Neutrophil (primary cell): Measurements from ENCODE around the gene SLC35G3.

Experiments
- H3K27ac ChIP-seq: fragments of 200-600 bp; sonication (generic); 2 replicates; pipeline ENCODE4 v1.5.1; 2016; ENCODE audit warnings: mild to moderate bottlenecking, moderate library complexity
- H3K27me3 ChIP-seq: fragments of 200-600 bp; sonication (generic); 2 replicates; pipeline ENCODE4 v1.6.0; 2016; ENCODE audit warnings: mild to moderate bottlenecking
- H3K36me3 ChIP-seq: fragments of 200-600 bp; sonication (generic); 2 replicates; pipeline ENCODE4 v1.5.1; 2017
- H3K4me1 ChIP-seq, 2 experiments: fragments of 200-600 bp in 1 of 2; sonication (generic) in 1 of 2; 1 replicate in 1 of 2; 2 replicates in 1 of 2; pipeline versions ENCODE4 v1.5.1 to v1.6.1; 2013 to 2016; ENCODE audit warnings: low read depth in 1 of 2, low read length in 1 of 2, mild to moderate bottlenecking in 1 of 2, moderate library complexity in 1 of 2; ENCODE audit not compliant: control insufficient read depth in 1 of 2, insufficient read depth in 1 of 2
- H3K4me3 ChIP-seq, 2 experiments: fragments of 200-600 bp in 1 of 2; sonication (generic) in 1 of 2; 1 replicate in 1 of 2; 2 replicates in 1 of 2; pipeline ENCODE4 v1.5.1; 2013 to 2016; ENCODE audit warnings: low read depth in 1 of 2, low read length in 1 of 2, mild to moderate bottlenecking in 1 of 2, moderate library complexity in 1 of 2
- H3K9me3 ChIP-seq: fragments of 200-600 bp; sonication (generic); 2 replicates; pipeline ENCODE4 v1.5.1; 2016
- CTCF ChIP-seq: fragments of 200-600 bp; sonication (generic); IDR thresholded peaks from 2 replicates; pipeline ENCODE4 v1.5.1; 2016; ENCODE audit warnings: antibody characterized with exemption

Gene SLC35G3

GRCh38 chr17:35192708-35193107 lies 1.5 kb downstream of the SLC35G3 start:
- Histone ChIP-seq H3K27me3 (peaks cover 9% of the 10 kb centered on the region), H3K4me1 (no peaks in the 10 kb centered on the region), H3K9me3 (no peaks in the 10 kb centered on the region), H3K4me3 (no peak overlapping the region), H3K27ac (no peak overlapping the region), H3K36me3 (no peaks in the 10 kb centered on the region)
- TF ChIP-seq CTCF = no peak

- Histone ChIP-seq H3K36me3 (no peaks in the 10 kb centered on the region), H3K27ac (no peak overlapping the region), H3K27me3 (peaks cover 14% of the 10 kb centered on the region), H3K4me1 (no peaks in the 10 kb centered on the region), H3K4me3 (no peak overlapping the region), H3K9me3 (no peaks in the 10 kb centered on the region)
- TF ChIP-seq CTCF = no peak
These were observed 3.0 kb downstream of the SLC35G3 start for GRCh38 chr17:35191001-35191695.

- no peak for TF ChIP-seq CTCF
- Histone ChIP-seq H3K4me1 (no peaks in the 10 kb centered on the region), H3K4me3 (no peak overlapping the region), H3K36me3 (no peaks in the 10 kb centered on the region), H3K27me3 (peaks cover 14% of the 10 kb centered on the region), H3K9me3 (no peaks in the 10 kb centered on the region), H3K27ac (no peak overlapping the region)
These were observed 4.9 kb downstream of the SLC35G3 start for GRCh38 chr17:35189291-35189690.

- H3K9me3 ChIP-seq = no peaks in the 10 kb centered on the region
- TF ChIP-seq CTCF = no peak
- no peak overlapping the region for H3K27ac ChIP-seq
- peaks cover 20% of the 10 kb centered on the region for H3K27me3 ChIP-seq
- no peak overlapping the region for H3K4me3 ChIP-seq
- H3K36me3 ChIP-seq = no peaks in the 10 kb centered on the region
- H3K4me1 ChIP-seq = no peaks in the 10 kb centered on the region
These were observed 6.1 kb downstream of the SLC35G3 start for GRCh38 chr17:35188111-35188510.

GRCh38 chr17:35187481-35187880 lies 6.7 kb downstream of the SLC35G3 start:
- no peak for TF ChIP-seq CTCF
- no peak overlapping the region for H3K27ac ChIP-seq
- H3K27me3 ChIP-seq = peaks cover 27% of the 10 kb centered on the region

More at GRCh38 chr17:35187481-35187880, 6.7 kb downstream of the SLC35G3 start:
- Histone ChIP-seq H3K9me3 (no peaks in the 10 kb centered on the region), H3K4me3 (no peak overlapping the region), H3K36me3 (no peaks in the 10 kb centered on the region), H3K4me1 (no peaks in the 10 kb centered on the region)
